Measurements from ENCODE around the gene COMMD2.
A peak's percentile ranks its signal among the peaks of the same experiment; 100 is the strongest.

The COMMD2 gene

GRCh38 chr3:149752051-149752787 lies at the start of gene COMMD2:
Gene COMMD2, minus strand, starts transcription at chr3:149752489. Its CDS starts 45 bp downstream, at chr3:149752444.
- FAIRE-seq (no peak), DNase-seq (ENCODE audit: low spot score) (peak; percentile 80)

- FAIRE-seq, result no peak
- DNase-seq (ENCODE audit: low spot score), result no peak
These were observed 49.4 kb upstream of the COMMD2 start for GRCh38 chr3:149801639-149802038.

- DNase-seq (ENCODE audit: low spot score), result no peak
- FAIRE-seq, result no peak
These were observed 48.9 kb upstream of the COMMD2 start for GRCh38 chr3:149801195-149801594.

- DNase-seq (ENCODE audit: low spot score), result no peak
- FAIRE-seq, result no peak
These were observed 48.4 kb upstream of the COMMD2 start for GRCh38 chr3:149800693-149801092.

- DNase-seq (ENCODE audit: low spot score) (no peak), FAIRE-seq (no peak)
These were observed 43.7 kb upstream of the COMMD2 start for GRCh38 chr3:149796026-149796425.

- no peak for FAIRE-seq
- DNase-seq (ENCODE audit: low spot score), result no peak
These were observed 40.4 kb upstream of the COMMD2 start, which contains the start of gene ANKUB1 for GRCh38 chr3:149792452-149793270. Gene ANKUB1, minus strand, starts transcription at chr3:149792554. Its CDS starts 188 bp downstream, at chr3:149792366.

GRCh38 chr3:149790698-149791097 lies 38.4 kb upstream of the COMMD2 start:
- DNase-seq (ENCODE audit: low spot score) (no peak), FAIRE-seq (no peak)

- FAIRE-seq (no peak), DNase-seq (ENCODE audit: low spot score) (no peak)
These were observed 38.0 kb upstream of the COMMD2 start for GRCh38 chr3:149790268-149790667.

- DNase-seq (ENCODE audit: low spot score), result peak; percentile 33
- no peak for FAIRE-seq
These were observed 31.9 kb upstream of the COMMD2 start for GRCh38 chr3:149784064-149784704.

- DNase-seq (ENCODE audit: low spot score), result peak; percentile 48
- FAIRE-seq, result no peak
These were observed 31.3 kb upstream of the COMMD2 start for GRCh38 chr3:149783576-149783975.

- FAIRE-seq, result no peak
These were observed 29.5 kb upstream of the COMMD2 start for GRCh38 chr3:149781741-149782140.

GRCh38 chr3:149781211-149781610 lies 28.9 kb upstream of the COMMD2 start:
- no peak for FAIRE-seq
- no peak for DNase-seq (ENCODE audit: low spot score)

More at GRCh38 chr3:149781741-149782140, 29.5 kb upstream of the COMMD2 start:
- DNase-seq (ENCODE audit: low spot score), result no peak

GRCh38 chr3:149777414-149778214 lies 25.3 kb upstream of the COMMD2 start:
- no peak for DNase-seq (ENCODE audit: low spot score)
- FAIRE-seq, result no peak

GRCh38 chr3:149776170-149776569 lies 23.9 kb upstream of the COMMD2 start:
- FAIRE-seq (no peak), DNase-seq (ENCODE audit: low spot score) (no peak)

GRCh38 chr3:149772861-149773260 lies 20.6 kb upstream of the COMMD2 start:
- no peak for DNase-seq (ENCODE audit: low spot score)
- FAIRE-seq, result no peak

- DNase-seq (ENCODE audit: low spot score), result peak; percentile 49
- FAIRE-seq, result no peak
These were observed 19.5 kb upstream of the COMMD2 start for GRCh38 chr3:149771652-149772271.

GRCh38 chr3:149770246-149770645 lies 18.0 kb upstream of the COMMD2 start:
- FAIRE-seq (no peak), DNase-seq (ENCODE audit: low spot score) (no peak)

- DNase-seq (ENCODE audit: low spot score) (no peak), FAIRE-seq (no peak)
These were observed 16.4 kb upstream of the COMMD2 start for GRCh38 chr3:149768704-149769103.

GRCh38 chr3:149767720-149768119 lies 15.4 kb upstream of the COMMD2 start:
- FAIRE-seq, result no peak

GRCh38 chr3:149765762-149766334 lies 13.6 kb upstream of the COMMD2 start:
- FAIRE-seq (no peak), DNase-seq (ENCODE audit: low spot score) (peak; percentile 11)

More at GRCh38 chr3:149767720-149768119, 15.4 kb upstream of the COMMD2 start:
- DNase-seq (ENCODE audit: low spot score), result no peak

Data from urothelium cell line (cell line).